GM12891 (cell line): ENCODE results near the gene PRIMA1.

Source experiments
- POLR2A ChIP-seq: IDR thresholded peaks from 2 replicates; pipeline ENCODE4 v1.6.1; 2011; ENCODE audit warnings: low read depth, low read length, control low read depth
- POLR2AphosphoS5 ChIP-seq: IDR thresholded peaks from 2 replicates; pipeline ENCODE4 v1.6.1; 2011; ENCODE audit warnings: low read depth, low read length, control low read depth
- SPI1 ChIP-seq: IDR thresholded peaks from 2 replicates; pipeline ENCODE4 v1.6.1; 2011; ENCODE audit warnings: low read depth, low read length, control low read depth
- TAF1 ChIP-seq: IDR thresholded peaks from 2 replicates; pipeline ENCODE4 v1.6.1; 2011; ENCODE audit warnings: low read depth, low read length, control low read depth

DNA sequence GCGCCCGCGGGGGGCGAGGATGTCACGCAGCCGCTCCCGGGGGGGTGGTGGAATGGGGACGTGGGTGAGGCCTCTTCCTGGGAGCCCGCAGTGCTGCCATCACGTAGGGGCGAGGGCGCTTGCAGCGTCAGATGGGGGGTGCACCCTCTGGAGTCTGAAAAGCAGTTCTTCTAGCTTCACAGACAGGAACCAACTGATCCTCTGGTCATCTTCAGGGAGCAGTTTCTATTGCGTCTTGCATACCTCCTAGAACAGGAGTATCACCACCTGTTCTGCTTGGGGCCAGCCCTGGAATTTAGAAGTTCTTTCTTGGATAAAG is 36.9 kb upstream of the PRIMA1 start:
- TF ChIP-seq POLR2AphosphoS5 (no peak), POLR2A (no peak), TAF1 (no peak), SPI1 (no peak)
